Iris pigment epithelial cell (primary cell): Measurements from ENCODE around the gene HDAC4.

ENCODE experiments used
- DNase-seq: peaks from one replicate; pipeline ENCODE4 v3.0.0-alpha.2; 2011; ENCODE audit warnings: low read depth

HDAC4 gene

DNA sequence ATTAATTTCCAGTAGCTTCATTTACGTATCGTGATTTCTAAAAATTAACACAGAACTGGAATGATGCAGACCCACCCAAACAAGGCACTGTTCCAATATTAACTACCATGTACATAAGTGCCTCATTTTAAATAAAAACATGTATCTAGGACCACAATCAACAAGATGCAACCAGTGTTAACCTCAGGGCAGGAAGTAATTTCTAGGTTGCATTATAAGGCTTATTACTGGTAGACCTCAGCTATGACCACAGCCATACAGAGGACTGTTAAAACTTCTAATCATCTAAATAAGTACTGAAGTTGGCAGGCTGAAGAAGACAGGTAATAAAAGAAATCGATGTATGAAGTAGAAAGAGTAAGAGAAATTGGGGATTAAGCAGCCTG is 262.9 kb downstream of the HDAC4 start:
- DNase-seq: no peak

DNA sequence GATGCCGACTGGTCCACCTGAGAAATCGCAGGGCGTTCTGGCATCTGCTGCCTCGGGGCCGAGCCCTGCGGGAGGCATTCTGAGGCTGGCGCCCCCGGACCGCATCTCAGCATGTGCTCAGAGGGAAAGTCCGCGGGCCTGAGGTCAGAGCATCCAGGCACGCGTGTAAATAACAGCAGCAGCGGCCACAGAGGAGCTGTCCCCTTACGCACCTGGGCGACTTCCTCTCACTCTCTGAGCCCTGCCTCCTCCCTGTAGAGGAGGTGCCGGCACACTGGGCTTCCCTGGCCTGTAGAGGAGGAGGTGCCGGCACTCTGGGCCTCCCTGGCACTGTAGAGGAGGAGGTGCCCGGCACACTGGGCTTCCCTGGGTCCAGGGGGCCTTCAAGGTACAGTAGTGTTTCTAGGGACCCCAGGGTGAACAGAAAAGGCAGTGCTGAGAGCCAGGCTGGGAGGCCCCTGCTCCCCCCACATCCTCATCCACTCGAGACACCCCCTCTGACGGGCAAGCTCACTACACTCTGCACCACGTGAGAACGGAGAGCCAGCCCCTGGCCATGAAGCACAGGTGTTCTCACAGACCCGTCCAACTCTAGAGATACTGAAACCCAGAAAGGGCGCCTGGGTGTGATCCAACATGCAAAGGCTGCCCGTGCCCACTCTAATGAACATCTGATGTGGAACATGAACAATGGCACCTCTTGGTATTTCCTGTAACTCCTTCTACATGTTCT is 263.5 kb downstream of the HDAC4 start:
- no peak for DNase-seq

DNA sequence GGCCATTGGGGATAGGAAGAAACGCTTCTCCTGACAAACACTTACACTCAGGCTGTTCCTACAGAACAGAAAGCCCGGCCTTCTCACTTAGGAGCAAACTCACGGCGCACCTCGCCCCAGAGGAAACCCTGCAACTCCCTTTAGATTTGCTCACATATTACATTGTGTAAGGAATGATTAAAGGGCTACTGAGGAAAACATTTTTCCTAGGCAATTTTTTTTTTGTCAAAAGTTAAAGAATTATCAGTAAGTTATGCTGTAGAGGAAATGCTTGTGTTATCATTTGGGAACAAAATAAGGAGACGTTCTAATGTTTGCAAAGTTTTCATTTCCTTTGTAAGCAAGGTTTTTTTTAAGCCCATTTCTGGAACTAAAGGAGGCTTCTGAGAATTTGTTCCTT is 264.1 kb downstream of the HDAC4 start:
- DNase-seq: no peak

DNA sequence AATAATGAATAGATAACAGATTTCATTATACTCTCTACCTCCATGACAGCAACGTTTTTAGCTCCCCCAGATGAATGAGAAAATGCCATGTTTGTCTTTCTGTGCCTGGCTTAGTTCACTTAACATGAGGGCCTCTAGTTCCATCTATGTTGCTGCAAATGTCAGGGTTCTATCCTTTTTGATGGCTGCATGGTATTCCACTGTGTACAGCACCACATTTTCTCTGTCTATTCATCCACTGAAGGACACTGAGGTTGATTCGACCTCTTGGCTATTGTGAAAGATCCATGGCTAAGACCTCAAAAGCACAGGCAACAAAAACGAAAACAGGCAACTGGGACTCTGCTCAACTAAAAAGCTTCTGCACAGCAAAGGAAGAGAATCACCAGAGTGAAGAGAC is 264.6 kb downstream of the HDAC4 start:
- no peak for DNase-seq

DNA sequence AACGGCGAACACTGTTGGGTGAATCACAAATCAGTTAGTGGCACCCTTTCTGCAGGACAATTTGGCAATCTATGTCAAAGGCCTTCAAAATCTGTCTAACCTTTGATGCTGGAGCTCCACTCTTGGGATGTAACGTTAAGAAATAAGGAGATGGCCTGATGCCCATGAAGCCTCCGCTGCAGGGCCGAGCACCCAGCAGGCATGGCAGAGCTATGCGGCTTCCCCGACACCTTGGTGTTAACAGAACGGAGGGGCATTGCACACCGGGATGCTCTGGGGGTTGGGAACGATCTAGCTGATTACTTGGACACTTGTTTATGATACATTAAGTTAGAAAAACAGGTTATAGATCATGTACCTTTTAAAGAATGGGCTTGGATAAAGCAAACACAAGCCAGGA is 265.3 kb downstream of the HDAC4 start:
- DNase-seq: no peak

DNA sequence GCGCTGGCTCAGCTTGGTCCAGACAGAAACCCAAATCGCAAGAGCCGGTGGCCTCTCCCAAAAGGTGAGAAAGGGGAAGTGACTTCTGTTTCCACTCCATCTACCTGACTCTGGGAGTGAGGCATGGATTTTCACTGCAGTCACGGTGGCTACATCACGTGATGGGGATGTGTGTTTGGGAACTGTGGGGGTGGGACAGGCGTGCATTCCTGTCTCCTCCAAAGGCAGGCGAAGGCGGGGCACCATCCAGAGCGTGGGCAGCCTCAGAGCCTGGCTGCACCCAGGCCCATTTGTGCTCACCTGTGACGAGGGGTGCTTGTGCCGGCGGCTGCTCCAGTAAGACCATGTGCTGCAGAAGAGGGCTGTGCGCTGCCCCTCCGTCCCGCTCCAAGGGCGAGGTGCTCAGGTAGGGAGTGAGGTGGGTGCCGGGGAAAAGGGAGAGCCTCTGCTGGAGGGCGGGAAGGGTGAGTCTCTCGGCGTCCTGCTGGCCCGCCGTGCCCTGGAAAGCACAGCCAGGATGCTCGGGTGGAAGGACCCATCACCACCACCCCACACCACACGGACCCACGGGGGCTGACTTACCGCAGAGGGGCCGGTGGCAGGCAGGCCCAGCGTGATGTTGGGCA is 266.8 kb downstream of the HDAC4 start:
- DNase-seq: no peak

DNA sequence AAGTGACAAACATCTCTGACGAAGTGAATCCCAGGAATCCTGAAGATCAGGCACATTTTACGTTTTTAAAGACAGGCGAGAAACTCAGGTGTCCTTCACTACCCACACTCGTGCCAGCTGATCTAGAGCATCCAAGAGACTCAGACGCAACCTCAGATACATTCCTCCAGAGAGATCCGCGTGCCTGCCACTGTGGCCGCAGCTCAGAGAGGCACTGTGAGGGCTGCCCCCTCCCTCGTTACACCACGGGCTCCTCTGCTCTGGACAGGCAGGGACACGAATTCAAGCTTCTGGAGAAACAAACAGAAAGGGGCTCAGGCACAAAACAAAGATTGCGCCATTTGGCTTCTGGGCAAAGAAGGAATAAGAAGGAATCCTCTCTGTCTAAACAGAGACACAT is 268.0 kb downstream of the HDAC4 start:
- no peak for DNase-seq

DNA sequence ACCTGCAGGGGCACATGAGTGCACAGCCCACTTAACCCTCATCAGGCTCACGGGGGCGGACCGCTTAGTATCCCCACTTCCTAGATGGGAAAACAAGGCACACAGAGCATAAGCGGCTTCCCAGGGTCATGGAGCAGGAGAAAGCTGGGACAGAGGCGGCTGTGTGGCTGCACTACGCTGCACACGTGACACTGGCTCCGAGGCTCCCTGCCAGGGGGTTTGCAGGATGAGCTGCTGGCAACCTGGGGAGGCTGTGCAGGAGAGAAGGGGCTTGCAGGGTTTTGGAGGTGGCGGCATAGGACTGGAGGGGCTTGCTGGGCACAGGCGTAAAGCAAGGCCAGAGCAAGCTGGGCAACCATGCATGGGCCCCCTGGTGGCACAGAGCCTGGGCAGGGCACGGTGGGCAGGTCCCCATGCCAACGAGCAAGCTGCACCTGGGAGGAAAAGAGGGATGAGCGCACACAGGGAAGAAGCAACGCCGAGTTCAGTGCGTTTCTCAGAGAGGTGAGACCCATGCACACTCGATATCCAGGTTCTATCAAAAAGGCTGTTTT is 268.6 kb downstream of the HDAC4 start:
- no peak for DNase-seq

DNA sequence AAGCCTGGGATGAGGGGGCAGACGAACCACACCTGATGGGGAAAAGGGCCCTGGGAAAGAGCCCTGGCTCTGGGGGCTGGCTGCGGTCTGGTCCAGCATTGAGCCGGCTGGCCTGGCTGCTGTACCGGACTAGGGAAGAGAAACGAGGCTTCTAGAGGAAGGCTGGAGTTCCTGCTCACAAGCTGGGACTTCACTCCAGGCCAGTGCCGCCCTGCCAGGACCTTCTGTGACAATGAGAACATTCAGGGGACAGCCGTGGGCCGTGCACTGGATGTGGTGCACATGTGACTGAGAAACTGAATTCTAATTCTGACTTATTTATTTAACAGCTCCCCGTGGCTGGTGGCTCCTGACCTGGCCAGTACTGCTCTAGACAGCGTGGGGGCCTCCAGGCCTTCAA is 269.3 kb downstream of the HDAC4 start:
- no peak for DNase-seq

DNA sequence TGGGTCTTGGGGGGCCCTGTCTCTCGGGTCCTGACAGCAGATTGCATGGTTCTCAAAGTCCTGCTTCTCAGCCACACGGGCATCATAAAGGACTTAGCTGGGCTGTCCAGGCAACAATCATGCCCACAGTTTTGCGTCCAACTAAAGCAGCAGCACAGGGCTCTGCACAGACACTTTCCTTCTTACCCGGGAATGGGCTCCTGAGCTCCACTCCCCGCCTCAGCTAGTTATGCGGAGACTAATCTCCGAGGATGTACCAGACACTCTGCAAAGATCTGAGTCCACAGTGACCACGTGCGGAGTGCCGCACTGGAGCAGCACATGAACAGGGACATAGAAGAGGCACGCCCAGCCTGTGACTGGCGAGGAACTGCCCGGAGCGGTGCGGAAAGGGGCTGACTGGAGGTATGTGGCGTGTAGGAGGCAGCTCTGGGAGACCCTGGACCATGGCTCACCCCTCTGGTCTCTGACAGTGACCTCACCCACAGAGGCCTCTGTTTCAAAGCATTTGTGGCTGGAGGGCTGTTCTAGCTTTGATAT is 270.0 kb downstream of the HDAC4 start:
- no peak for DNase-seq

DNA sequence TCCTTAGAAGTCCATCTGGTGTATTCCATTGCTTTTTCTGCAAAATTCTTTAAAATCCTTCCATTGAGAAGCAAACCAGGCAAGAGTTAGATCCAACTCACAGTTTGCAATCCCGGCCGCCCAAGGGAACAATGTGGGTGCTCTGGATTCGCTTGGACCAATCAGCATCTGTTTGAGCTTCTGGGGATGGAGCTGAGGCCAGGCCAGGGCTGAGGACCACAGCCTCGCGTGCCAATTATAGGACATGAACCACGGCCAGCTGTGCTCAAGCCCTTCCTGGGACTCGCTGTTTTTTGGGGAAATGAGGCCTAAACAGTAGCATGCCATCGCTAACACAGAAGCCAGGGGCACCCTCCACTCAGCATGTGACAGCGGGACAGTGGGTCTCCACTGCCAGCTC is 270.8 kb downstream of the HDAC4 start:
- no peak for DNase-seq

DNA sequence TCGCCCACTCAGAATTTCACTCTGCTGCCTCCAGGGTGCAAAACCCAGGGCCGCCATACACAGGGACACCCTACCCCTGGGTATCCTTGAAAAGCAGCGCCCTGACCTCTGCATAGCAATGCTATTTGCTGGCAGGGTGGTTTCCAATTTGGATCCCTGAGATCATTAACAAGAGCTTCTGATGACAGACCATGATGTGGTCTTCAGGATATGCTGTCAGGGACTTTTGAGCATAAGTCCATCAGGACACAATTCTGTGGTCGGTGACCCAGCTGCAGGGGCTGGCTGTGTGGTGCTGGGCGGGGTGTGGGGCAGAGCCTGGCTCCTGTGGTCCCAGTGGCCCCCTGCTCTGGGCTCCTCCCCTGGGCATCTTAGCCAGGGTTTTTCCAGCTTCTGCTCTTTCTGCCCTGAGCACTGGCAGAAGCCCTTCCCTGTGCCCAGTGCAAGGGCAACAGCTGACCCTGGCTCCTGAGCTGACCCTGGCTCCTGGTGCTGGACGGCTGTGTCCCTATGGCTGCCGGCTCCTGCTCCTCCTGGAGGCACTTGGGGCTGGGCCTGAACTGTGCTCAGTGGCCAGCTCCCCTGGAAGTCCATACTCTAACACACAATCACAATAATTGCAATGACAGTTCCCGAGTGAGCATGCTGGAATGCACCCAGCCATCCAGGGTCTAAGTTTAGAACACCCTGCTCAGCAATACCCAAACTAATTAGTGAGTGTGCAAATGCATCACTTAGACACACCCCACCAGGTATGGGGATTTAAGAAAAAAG is 271.5 kb downstream of the HDAC4 start:
- DNase-seq: no peak

DNA sequence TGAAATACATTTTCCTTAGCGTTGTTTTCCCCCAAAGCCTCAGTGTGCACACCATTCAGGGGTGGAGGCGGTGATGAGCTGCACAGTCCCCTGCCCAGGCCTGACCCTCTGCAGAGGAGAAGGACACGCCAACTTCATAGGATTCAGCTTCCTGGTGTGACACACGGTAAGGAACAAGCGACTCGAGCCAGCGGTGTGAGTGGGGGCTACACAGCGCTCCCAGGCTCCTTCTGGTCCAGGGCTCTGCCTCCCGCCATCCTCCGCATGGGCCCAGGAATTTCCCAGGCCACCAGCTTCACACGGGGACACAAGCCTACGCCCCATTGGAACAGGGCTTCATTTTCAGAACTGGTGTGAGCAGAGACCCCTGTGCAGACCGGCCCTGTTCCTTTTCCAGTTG is 272.1 kb downstream of the HDAC4 start:
- no peak for DNase-seq

DNA sequence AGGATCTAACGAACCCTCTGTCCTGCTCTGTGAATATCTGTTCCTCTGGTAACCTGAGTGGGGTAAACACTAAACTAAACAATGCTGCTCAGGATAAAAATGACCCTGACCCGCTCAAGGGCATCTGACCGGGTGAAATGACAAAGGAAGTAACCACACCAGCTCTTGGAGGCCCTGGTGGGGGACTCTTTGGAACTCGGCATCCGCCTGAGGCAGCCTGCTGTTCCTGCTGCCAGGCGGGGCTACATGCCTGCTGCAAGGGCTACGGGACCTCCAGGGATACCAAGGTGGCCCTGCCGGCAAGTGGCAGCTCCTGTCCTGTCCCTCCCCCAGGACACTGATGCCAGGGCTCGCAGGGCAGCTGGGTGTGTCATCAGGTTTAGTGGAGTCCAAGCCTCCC is 273.3 kb downstream of the HDAC4 start:
- DNase-seq: no peak

DNA sequence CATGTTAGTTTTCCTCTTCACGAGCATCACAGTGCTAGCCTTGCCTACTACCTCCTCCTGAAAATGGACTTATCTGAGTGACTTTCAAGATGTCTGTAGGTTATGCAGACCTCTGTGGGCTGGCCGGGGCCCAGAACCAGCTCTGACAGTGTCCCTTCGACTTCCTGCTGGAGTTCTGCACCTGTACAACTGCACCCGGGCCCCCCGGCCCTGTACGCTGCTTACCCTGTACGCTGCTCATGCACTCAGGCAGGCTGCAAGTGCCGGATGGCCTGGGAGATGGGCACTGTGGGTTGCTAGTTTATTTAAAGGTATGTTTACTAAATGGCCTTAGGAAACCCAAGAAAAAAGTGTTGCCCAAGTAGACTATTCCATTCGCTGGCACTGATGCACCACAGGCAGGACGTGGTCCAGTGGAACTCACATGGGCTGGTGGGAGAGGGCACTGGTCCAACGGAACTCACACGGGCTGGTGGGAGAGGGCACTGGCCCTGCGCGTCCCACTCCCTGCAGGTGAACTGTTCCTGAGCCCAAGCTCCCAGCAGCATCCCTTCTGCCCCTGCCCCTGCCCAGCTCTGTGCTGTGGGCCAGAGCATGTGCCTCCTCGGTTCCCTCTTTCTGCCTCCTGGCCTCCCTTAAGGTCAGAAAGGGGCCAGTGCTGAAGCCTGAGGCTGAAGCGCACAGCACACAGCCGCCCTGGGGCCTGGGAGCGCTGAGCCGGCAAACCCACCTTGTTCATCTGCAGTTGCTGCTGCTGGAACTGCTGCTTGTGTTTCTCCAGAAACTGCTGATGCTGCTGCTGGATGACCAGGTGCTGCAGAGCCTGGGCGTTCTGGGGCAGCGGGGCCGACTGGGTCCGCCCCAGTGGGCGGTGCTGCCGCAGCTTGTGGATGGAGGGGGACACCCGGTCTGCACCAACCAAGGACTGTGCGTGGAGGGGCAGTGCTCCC is 274.8 kb downstream of the HDAC4 start:
- DNase-seq: no peak

DNA sequence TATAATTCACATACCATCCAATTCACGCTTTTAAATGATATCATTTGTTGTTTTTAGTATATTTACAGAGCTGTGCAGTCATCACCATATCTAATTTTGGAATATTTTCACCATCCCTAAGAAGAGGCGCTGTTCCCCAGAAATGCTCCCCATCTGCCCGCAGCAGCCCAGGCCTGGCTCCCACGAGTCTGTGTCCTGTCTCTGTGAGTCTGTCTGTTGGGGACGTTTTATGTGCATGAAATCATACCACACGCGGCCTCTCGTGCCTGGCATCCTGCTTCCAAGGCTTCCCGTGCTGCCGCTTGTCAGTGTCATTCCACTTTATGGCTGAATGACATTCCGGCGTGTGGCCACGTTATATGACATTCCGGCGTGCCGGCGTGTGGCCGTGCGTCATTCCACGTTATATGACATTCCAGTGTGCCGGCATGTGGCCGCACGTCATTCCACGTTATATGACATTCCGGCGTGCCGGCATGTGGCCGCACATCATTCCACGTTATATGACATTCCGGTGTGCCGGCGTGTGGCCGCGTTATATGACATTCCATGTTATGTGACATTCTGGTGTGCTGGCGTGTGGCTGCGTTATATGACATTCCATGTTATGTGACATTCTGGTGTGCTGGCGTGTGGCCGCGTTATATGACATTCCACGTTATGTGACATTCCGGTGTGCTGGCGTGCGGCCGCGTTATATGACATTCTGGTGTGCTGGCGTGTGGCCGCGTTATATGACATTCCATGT is 276.5 kb downstream of the HDAC4 start:
- no peak for DNase-seq

DNA sequence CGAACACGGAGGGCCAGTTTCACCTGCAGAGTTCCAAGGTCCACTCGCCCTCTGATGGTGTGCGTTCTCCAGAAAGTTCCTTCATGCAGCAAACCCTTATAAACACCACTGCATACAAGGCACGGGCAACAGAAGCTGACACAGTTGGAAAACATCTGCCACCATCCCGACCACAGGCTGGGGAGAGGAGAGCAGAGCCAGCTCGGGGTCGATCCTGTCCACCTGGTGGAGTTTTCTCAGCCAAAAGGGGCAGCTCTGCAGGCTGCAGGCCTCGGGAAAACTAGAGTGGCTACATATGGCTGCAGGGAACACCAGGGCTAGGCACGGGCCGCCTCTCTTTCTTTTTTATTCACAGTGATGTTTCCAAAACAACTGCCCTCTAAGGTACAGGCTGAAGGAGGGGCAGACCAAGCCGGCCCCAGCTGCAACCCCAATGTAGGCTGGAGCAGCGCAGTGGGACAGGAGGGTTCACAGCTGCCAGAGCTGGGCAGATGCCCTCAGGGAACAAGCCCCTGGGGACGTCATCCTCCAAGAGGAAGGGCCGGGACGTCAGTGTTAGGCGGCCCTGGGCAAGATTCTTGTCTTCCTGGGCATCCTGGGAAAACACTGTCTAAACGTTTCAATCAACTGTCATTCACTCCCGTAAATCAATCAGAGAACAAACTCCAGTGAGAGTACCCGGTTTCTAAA is 278.3 kb downstream of the HDAC4 start:
- no peak for DNase-seq

DNA sequence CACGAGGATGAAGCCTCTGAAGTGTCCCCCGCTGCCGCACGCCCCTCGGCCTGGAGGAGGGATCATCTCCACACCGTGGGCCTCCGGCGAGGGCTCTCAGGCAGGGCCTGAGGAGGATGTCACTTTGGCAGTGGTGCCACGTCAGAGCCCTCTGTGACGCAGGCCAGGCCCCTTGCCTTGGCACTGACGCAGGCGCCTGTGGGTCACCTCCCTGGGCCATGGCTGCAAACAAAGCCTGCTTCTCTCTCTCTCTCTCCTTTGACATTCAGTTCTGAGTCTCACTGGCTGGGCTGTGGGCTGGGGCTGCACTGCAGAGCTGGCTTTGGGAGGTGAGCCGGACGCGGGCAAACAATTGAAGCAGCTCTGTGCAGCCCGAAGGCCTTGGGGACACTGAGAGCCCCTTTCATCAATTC is 279.2 kb downstream of the HDAC4 start:
- DNase-seq: no peak

DNA sequence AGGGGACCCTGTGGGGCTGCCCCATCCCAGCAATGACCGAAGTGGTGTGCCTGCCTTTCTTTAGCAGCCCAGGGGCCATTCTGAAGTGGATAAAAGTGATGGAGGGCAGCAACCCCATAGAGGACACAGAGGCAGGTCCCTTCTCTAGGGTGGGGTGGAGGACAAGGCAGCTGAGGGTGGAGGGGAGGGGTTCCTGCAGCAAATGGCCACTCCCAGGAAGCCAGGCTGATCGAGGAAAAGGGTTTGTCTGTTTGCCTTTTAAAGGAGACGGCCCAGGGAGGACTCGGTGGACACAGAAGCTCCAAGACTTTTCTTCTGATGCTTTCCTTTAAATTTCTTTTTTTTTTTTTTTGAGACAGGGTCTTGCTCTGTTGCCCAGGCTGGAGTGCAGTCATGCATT is 280.2 kb downstream of the HDAC4 start:
- DNase-seq: no peak
